ENCODE measurements around the gene RGL4. TPM values are rescaled to one million over a fixed set of nuclear protein-coding genes. Genes with fewer than 3 reads are reported as not detected.

The RGL4 gene
- total RNA-seq, 2 experiments from 2014 or later = 24.6 to 24.8 TPM

DNA sequence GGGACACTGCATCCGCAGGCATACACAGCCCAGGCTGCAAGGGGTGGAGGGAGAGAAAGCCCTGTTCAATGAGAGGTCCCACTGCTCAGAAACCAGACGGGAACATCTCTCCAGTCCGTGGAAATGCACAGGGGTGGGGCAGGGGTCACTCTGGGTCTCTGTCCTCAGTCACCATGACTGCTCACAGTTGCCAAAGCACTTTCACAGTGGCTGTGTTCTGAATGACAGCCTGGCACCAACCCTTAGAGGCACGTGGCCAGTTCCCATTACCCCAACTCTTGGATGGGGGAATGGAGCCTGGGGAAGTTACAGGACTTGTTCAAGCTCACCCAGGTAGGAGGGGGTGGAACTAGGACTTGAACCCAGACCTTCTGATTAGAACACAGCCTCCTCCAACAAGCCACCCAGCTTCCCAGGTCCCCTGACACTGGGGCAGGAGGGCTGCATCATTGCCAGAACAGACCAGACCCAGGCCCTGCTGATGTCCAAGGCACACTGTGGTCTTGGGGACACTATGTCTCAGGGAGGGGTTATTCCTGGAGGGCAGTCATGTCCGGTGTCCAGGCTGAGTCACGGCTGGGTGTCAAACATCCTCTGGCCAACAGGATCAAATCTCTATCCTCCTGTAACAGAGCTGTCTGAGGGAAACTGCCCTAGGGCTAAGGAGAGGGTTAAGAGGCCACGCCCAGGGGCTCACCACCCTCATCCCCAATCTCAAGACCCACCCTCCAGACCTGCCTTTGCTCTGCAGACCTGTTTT is 51.9 kb downstream of the RGL4 start:
- no peak overlapping the region for H3K27ac Mint-ChIP-seq
- no peaks in the 10 kb centered on the region for H3K27me3 ChIP-seq (ENCODE audit: control insufficient read depth in 1 of 2, insufficient read depth in 2 of 2, low read length in 2 of 2)
- peaks cover 42% of the 10 kb centered on the region for H3K36me3 Mint-ChIP-seq (ENCODE audit: low read depth)
- H3K27me3 Mint-ChIP-seq = no peaks in the 10 kb centered on the region
- no peak overlapping the region for H3K4me3 Mint-ChIP-seq
- ATAC-seq (ENCODE audit: poor library complexity) = no peak
- H3K27ac ChIP-seq (ENCODE audit: low read depth in 1 of 2, low read length in 2 of 2) = no peak overlapping the region
- no peaks in the 10 kb centered on the region for H3K4me1 ChIP-seq (ENCODE audit: insufficient read depth, low read length)
- POLR2A ChIA-PET = no interaction called here
- DNase-seq = no peak
- peaks cover 25% of the 10 kb centered on the region for H3K36me3 ChIP-seq (ENCODE audit: insufficient read depth, low read length)
- no peaks in the 10 kb centered on the region for H3K9me3 Mint-ChIP-seq
- H3K9me3 ChIP-seq (ENCODE audit: control insufficient read depth in 1 of 2, insufficient read depth in 1 of 2, low read length in 2 of 2) = peaks cover 0 to 15% of the 10 kb centered on the region in 2 experiments
- TF ChIP-seq, protein P1, sequence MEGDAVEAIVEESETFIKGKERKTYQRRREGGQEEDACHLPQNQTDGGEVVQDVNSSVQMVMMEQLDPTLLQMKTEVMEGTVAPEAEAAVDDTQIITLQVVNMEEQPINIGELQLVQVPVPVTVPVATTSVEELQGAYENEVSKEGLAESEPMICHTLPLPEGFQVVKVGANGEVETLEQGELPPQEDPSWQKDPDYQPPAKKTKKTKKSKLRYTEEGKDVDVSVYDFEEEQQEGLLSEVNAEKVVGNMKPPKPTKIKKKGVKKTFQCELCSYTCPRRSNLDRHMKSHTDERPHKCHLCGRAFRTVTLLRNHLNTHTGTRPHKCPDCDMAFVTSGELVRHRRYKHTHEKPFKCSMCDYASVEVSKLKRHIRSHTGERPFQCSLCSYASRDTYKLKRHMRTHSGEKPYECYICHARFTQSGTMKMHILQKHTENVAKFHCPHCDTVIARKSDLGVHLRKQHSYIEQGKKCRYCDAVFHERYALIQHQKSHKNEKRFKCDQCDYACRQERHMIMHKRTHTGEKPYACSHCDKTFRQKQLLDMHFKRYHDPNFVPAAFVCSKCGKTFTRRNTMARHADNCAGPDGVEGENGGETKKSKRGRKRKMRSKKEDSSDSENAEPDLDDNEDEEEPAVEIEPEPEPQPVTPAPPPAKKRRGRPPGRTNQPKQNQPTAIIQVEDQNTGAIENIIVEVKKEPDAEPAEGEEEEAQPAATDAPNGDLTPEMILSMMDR (IDR thresholded peaks at IDR 0.05) = no peak
- CTCF ChIA-PET = no interaction called here
- intact Hi-C loops (cut with DNase I, micrococcal nuclease) = no loop called here
- H3K4me3 ChIP-seq (ENCODE audit: low read length) = no peak overlapping the region
- H3K4me1 Mint-ChIP-seq (ENCODE audit: low read depth) = no peaks in the 10 kb centered on the region

- CTCF ChIA-PET = no interaction called here
- DNase-seq (no peak), ATAC-seq (ENCODE audit: poor library complexity) (no peak)
- no peaks in the 10 kb centered on the region for H3K27me3 Mint-ChIP-seq
- H3K4me3 ChIP-seq (ENCODE audit: low read length) = no peak overlapping the region
- no peak overlapping the region for H3K27ac ChIP-seq (ENCODE audit: low read depth in 1 of 2, low read length in 2 of 2)
- H3K4me1 ChIP-seq (ENCODE audit: insufficient read depth, low read length) = no peaks in the 10 kb centered on the region
- H3K9me3 ChIP-seq (ENCODE audit: control insufficient read depth in 1 of 2, insufficient read depth in 1 of 2, low read length in 2 of 2) = peaks cover 0 to 15% of the 10 kb centered on the region in 2 experiments
- no peak overlapping the region for H3K27ac Mint-ChIP-seq
- H3K36me3 Mint-ChIP-seq (ENCODE audit: low read depth) = peaks cover 42% of the 10 kb centered on the region
- POLR2A ChIA-PET = no interaction called here
- H3K4me3 Mint-ChIP-seq = no peak overlapping the region
- intact Hi-C loops (cut with DNase I, micrococcal nuclease) = no loop called here
- no peaks in the 10 kb centered on the region for H3K9me3 Mint-ChIP-seq
- no peaks in the 10 kb centered on the region for H3K4me1 Mint-ChIP-seq (ENCODE audit: low read depth)
- H3K27me3 ChIP-seq (ENCODE audit: control insufficient read depth in 1 of 2, insufficient read depth in 2 of 2, low read length in 2 of 2) = no peaks in the 10 kb centered on the region
- peaks cover 25% of the 10 kb centered on the region for H3K36me3 ChIP-seq (ENCODE audit: insufficient read depth, low read length)
- TF ChIP-seq, protein P1 (IDR thresholded peaks at IDR 0.05) = no peak
Observed at GRCh38 chr22:23743303-23743705, 52.5 kb downstream of the RGL4 start.

DNA sequence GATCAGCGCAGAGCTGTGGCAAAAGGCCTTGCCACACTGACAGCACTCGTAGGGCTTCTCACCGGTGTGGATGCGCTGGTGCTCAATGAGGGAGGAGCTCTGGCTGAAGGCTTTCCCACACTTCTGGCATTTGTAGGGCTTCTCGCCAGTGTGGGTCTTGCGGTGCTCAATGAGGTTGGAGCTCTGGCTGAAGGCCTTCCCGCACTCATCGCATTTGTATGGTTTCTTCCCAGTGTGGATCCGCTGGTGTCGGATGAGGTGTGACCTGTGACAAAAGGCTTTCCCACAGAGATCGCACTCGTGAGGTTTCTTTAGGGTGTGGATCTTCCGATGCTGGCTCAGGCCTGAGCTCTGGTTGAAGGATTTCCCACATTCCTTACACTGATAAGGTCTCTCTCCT is 53.2 kb downstream of the RGL4 start:
- H3K4me3 ChIP-seq (ENCODE audit: low read length) = no peak overlapping the region
- H3K27ac ChIP-seq (ENCODE audit: low read depth in 1 of 2, low read length in 2 of 2) = no peak overlapping the region
- peaks cover 0 to 15% of the 10 kb centered on the region in 2 experiments for H3K9me3 ChIP-seq (ENCODE audit: control insufficient read depth in 1 of 2, insufficient read depth in 1 of 2, low read length in 2 of 2)
- ChIA-PET POLR2A (interaction anchor here (1.0 kb wide), 1 partner anchor 48 kb away, joined by 4 read pairs; no protein-coding TSS in a partner anchor), CTCF (no interaction called here)
- ATAC-seq (ENCODE audit: poor library complexity) (no peak), DNase-seq (no peak)
- H3K27me3 ChIP-seq (ENCODE audit: control insufficient read depth in 1 of 2, insufficient read depth in 2 of 2, low read length in 2 of 2) = no peaks in the 10 kb centered on the region
- Mint-ChIP-seq H3K9me3 (no peaks in the 10 kb centered on the region), H3K4me3 (no peak overlapping the region), H3K36me3 (ENCODE audit: low read depth) (peaks cover 42% of the 10 kb centered on the region), H3K27me3 (no peaks in the 10 kb centered on the region), H3K27ac (no peak overlapping the region), H3K4me1 (ENCODE audit: low read depth) (no peaks in the 10 kb centered on the region)
- no peaks in the 10 kb centered on the region for H3K4me1 ChIP-seq (ENCODE audit: insufficient read depth, low read length)
- TF ChIP-seq, protein P1 (IDR thresholded peaks at IDR 0.05) = no peak
- intact Hi-C loops (cut with DNase I, micrococcal nuclease) = no loop called here
- peaks cover 25% of the 10 kb centered on the region for H3K36me3 ChIP-seq (ENCODE audit: insufficient read depth, low read length)
